A549 (cell line): ENCODE measurements around the gene INAFM1.

ENCODE experiments used
- CTCF ChIP-seq: fragments of >200 bp; sonication (Bioruptor Twin); formaldehyde crosslinking; IDR thresholded peaks from 3 replicates; pipeline ENCODE4 v1.5.1; 2016
- POLR2A ChIP-seq: IDR thresholded peaks from 2 replicates; pipeline ENCODE4 v1.6.1; 2012; ENCODE audit warnings: mild to moderate bottlenecking, low read length

DNA sequence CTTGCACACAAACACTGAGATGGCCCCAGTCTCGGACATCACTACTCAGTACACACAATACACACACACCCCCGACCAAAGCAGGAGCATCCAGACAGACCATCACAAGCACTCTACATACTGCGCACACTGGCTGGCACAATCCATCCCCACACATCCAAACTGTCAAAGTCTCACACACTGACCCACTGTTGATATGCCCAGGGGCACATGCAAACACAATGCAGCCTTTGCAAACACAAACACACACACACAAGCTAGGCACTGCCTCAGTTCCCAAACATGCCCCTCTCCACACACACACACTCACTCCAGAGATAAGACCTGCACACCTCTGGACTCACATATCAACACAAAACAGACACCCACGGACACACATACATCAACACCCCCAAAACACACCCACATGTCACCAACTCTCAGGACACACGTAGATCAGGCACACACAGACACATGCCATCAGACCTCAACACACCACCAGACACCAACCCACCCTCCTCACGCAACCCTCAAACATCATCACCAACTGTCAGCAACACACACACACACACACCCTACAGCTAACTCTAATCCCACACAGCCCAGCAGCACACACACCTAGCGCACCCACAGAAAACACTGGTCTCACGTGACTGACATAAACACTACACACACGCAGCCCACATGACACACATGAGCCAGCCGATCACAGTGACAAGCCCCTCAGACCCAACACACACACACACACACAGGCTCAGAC lies 45.6 kb upstream of the INAFM1 start:
- TF ChIP-seq POLR2A (no peak), CTCF (no peak)
